HepG2 (cell line): ENCODE results near the gene IGFBP6. TPM values are rescaled to one million over a fixed set of nuclear protein-coding genes. Genes with fewer than 3 reads are reported as not detected.
A peak's percentile ranks its signal among the peaks of the same experiment; 100 is the strongest.

ENCODE experiments used
- BRCA1 ChIP-seq: sonication (generic); formaldehyde crosslinking; IDR thresholded peaks from 2 replicates; pipeline ENCODE4 v1.4.0; 2020; ENCODE audit warnings: missing genetic modification reagents
- CCDC6 ChIP-seq: sonication (generic); formaldehyde crosslinking; IDR thresholded peaks from 2 replicates; pipeline ENCODE4 v1.8.1; 2022; ENCODE audit warnings: mild to moderate bottlenecking, missing genetic modification reagents, moderate library complexity
- KDM5A ChIP-seq: fragments of 200-600 bp; sonication (generic); IDR thresholded peaks from 2 replicates; pipeline ENCODE4 v1.7.0; 2018; ENCODE audit warnings: antibody characterized with exemption, mild to moderate bottlenecking, low read length, borderline replicate concordance
- POLR2AphosphoS5 ChIP-seq: IDR thresholded peaks from 2 replicates; pipeline ENCODE4 v1.6.1; 2012; ENCODE audit warnings: low read depth, low read length
- TOPORS ChIP-seq: sonication (generic); formaldehyde crosslinking; IDR thresholded peaks from 2 replicates; pipeline ENCODE4 v1.8.0; 2023; ENCODE audit warnings: mild to moderate bottlenecking, missing genetic modification reagents
- ZNF10 ChIP-seq: sonication (generic); formaldehyde crosslinking; IDR thresholded peaks from 2 replicates; pipeline ENCODE4 v1.4.0; 2020; ENCODE audit warnings: mild to moderate bottlenecking, low read depth, missing genetic modification reagents, borderline replicate concordance
- ZNF530 ChIP-seq: sonication (generic); formaldehyde crosslinking; IDR thresholded peaks from 2 replicates; pipeline ENCODE4 v1.5.0; 2020; ENCODE audit warnings: low read depth, mild to moderate bottlenecking, missing genetic modification reagents
- ZNF883 ChIP-seq: sonication (generic); formaldehyde crosslinking; IDR thresholded peaks from 2 replicates; pipeline ENCODE4 v1.5.1; 2020; ENCODE audit warnings: mild to moderate bottlenecking, missing genetic modification reagents; ENCODE audit errors: not compliant biosample characterization
- polyA plus RNA-seq, 8 experiments: library from polyadenylated mRNA; depleted of rRNA in 3 of 8; stranded (reverse) in 7 of 8; unstranded in 1 of 8; fragments of >200 nt; fragmentation: Illumina TruSeq in 4 of 8; extraction: Trizol in 4 of 8; gene quantifications; 2 replicates each; pipeline versions ENCODE4 v1.2.1 to v1.2.3, GENCODE V29; 2011 to 2016; ENCODE audit warnings: low read depth in 4 of 8, missing spikeins in 1 of 8, mixed read lengths in 1 of 8; ENCODE audit not compliant: insufficient read depth in 1 of 8
- total RNA-seq, 5 experiments: library from RNA; depleted of rRNA; stranded (reverse); fragments of >200 nt; fragmentation: Illumina TruSeq; extraction: Trizol; gene quantifications; 2 replicates each; pipeline ENCODE4 v1.2.3, GENCODE V29; 2016; ENCODE audit warnings: low read depth in 1 of 5
- TF ChIP-seq, protein P1 (sequence below): sonication (generic); formaldehyde crosslinking; IDR thresholded peaks from 2 replicates; pipeline ENCODE4 v1.4.0; 2020; ENCODE audit warnings: missing genetic modification reagents, borderline replicate concordance
- TF ChIP-seq, protein P2 (sequence below): IDR thresholded peaks from 2 replicates; pipeline ENCODE4 v1.6.1; 2016
- TF ChIP-seq, protein P3 (sequence below): IDR thresholded peaks from 2 replicates; pipeline ENCODE4 v1.6.1; 2018; ENCODE audit warnings: missing genetic modification reagents, mild to moderate bottlenecking, missing compliant biosample characterization
- TF ChIP-seq, protein P4 (sequence below): sonication (generic); formaldehyde crosslinking; IDR thresholded peaks from 2 replicates; pipeline ENCODE4 v1.4.0; 2020; ENCODE audit warnings: missing genetic modification reagents
- TF ChIP-seq, protein P5 (sequence below): sonication (generic); formaldehyde crosslinking; IDR thresholded peaks from 2 replicates; pipeline ENCODE4 v1.5.0; 2020; ENCODE audit warnings: missing genetic modification reagents
- TF ChIP-seq, protein P6 (sequence below): sonication (generic); formaldehyde crosslinking; conservative IDR thresholded peaks from 2 replicates; pipeline ENCODE4 v1.4.0; 2020; ENCODE audit warnings: mild to moderate bottlenecking, missing genetic modification reagents, moderate library complexity

Gene IGFBP6
- total and polyA plus RNA-seq, 2 of the 13 experiments (the other 11 are each of a cell fraction or from before 2014, with no cell fraction given) = 3.9 to 25.2 TPM

DNA sequence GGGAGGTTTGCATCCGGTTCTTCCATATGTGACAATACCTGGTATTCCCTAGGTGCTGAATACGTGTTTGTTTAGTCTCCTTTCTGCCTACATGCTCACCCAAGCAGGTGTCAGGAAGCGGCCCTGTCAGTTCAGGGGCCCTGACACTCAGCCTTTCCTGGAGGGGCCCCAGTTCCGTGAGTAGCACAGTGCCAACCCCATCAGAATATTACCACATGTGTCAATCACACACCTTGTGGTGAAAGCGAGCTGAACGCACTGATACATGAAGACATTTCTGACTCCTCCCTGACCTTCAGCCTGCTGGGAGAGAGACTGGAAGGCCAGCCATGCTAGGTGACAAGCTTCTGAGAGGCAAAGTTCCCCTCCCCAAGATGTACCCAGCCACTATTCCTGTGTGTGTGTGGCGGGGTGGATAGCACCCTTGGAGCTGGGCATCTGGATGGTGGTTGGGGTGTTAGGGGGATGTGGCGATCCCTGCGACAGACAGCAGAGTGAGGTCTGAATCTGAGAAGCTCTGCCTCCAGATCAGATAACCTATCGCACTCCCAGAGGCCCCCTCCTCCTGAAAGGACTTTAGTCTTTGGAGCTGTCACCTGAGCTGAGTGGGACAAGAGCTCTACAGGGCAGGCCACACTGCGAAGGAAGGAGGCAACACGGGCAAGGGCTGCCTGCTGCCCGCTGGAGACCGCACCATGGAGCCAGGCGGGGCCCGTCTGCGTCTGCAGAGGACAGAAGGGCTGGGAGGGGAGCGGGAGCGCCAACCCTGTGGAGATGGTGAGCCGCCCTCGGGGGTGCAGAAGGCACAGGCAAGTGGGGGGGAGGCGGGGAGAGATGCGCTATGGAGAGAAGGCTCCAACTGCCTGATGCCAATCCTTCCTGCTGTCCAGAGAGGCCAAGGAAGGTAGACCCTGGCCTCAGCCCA lies 5.7 kb downstream of the IGFBP6 start, which contains the start of gene SOAT2 (continued):
- TF ChIP-seq, protein P1, sequence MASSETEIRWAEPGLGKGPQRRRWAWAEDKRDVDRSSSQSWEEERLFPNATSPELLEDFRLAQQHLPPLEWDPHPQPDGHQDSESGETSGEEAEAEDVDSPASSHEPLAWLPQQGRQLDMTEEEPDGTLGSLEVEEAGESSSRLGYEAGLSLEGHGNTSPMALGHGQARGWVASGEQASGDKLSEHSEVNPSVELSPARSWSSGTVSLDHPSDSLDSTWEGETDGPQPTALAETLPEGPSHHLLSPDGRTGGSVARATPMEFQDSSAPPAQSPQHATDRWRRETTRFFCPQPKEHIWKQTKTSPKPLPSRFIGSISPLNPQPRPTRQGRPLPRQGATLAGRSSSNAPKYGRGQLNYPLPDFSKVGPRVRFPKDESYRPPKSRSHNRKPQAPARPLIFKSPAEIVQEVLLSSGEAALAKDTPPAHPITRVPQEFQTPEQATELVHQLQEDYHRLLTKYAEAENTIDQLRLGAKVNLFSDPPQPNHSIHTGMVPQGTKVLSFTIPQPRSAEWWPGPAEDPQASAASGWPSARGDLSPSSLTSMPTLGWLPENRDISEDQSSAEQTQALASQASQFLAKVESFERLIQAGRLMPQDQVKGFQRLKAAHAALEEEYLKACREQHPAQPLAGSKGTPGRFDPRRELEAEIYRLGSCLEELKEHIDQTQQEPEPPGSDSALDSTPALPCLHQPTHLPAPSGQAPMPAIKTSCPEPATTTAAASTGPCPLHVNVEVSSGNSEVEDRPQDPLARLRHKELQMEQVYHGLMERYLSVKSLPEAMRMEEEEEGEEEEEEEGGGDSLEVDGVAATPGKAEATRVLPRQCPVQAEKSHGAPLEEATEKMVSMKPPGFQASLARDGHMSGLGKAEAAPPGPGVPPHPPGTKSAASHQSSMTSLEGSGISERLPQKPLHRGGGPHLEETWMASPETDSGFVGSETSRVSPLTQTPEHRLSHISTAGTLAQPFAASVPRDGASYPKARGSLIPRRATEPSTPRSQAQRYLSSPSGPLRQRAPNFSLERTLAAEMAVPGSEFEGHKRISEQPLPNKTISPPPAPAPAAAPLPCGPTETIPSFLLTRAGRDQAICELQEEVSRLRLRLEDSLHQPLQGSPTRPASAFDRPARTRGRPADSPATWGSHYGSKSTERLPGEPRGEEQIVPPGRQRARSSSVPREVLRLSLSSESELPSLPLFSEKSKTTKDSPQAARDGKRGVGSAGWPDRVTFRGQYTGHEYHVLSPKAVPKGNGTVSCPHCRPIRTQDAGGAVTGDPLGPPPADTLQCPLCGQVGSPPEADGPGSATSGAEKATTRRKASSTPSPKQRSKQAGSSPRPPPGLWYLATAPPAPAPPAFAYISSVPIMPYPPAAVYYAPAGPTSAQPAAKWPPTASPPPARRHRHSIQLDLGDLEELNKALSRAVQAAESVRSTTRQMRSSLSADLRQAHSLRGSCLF (CRISPR knock-in tag) = no peak
- TF ChIP-seq ZNF883 (CRISPR knock-in tag) (peak; percentile 25), CCDC6 (no peak), BRCA1 (CRISPR knock-in tag) (no peak), ZNF530 (CRISPR knock-in tag) (no peak), ZNF10 (CRISPR knock-in tag) (no peak), POLR2AphosphoS5 (peak; percentile 52), KDM5A (no peak), TOPORS (no peak; the same call in 1 of the 2 replicates)
- TF ChIP-seq, protein P2, sequence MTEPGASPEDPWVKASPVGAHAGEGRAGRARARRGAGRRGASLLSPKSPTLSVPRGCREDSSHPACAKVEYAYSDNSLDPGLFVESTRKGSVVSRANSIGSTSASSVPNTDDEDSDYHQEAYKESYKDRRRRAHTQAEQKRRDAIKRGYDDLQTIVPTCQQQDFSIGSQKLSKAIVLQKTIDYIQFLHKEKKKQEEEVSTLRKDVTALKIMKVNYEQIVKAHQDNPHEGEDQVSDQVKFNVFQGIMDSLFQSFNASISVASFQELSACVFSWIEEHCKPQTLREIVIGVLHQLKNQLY (CRISPR knock-in tag) = 0 out of 2 replicates have a peak, but pooled peaks have one; percentile 35
- TF ChIP-seq, protein P3, sequence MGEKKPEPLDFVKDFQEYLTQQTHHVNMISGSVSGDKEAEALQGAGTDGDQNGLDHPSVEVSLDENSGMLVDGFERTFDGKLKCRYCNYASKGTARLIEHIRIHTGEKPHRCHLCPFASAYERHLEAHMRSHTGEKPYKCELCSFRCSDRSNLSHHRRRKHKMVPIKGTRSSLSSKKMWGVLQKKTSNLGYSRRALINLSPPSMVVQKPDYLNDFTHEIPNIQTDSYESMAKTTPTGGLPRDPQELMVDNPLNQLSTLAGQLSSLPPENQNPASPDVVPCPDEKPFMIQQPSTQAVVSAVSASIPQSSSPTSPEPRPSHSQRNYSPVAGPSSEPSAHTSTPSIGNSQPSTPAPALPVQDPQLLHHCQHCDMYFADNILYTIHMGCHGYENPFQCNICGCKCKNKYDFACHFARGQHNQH (CRISPR knock-in tag) = no peak
- TF ChIP-seq, protein P4, sequence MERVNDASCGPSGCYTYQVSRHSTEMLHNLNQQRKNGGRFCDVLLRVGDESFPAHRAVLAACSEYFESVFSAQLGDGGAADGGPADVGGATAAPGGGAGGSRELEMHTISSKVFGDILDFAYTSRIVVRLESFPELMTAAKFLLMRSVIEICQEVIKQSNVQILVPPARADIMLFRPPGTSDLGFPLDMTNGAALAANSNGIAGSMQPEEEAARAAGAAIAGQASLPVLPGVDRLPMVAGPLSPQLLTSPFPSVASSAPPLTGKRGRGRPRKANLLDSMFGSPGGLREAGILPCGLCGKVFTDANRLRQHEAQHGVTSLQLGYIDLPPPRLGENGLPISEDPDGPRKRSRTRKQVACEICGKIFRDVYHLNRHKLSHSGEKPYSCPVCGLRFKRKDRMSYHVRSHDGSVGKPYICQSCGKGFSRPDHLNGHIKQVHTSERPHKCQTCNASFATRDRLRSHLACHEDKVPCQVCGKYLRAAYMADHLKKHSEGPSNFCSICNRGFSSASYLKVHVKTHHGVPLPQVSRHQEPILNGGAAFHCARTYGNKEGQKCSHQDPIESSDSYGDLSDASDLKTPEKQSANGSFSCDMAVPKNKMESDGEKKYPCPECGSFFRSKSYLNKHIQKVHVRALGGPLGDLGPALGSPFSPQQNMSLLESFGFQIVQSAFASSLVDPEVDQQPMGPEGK (CRISPR knock-in tag) = peak; percentile 86
- TF ChIP-seq, protein P5, sequence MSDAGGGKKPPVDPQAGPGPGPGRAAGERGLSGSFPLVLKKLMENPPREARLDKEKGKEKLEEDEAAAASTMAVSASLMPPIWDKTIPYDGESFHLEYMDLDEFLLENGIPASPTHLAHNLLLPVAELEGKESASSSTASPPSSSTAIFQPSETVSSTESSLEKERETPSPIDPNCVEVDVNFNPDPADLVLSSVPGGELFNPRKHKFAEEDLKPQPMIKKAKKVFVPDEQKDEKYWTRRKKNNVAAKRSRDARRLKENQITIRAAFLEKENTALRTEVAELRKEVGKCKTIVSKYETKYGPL = no peak
- TF ChIP-seq, protein P6, sequence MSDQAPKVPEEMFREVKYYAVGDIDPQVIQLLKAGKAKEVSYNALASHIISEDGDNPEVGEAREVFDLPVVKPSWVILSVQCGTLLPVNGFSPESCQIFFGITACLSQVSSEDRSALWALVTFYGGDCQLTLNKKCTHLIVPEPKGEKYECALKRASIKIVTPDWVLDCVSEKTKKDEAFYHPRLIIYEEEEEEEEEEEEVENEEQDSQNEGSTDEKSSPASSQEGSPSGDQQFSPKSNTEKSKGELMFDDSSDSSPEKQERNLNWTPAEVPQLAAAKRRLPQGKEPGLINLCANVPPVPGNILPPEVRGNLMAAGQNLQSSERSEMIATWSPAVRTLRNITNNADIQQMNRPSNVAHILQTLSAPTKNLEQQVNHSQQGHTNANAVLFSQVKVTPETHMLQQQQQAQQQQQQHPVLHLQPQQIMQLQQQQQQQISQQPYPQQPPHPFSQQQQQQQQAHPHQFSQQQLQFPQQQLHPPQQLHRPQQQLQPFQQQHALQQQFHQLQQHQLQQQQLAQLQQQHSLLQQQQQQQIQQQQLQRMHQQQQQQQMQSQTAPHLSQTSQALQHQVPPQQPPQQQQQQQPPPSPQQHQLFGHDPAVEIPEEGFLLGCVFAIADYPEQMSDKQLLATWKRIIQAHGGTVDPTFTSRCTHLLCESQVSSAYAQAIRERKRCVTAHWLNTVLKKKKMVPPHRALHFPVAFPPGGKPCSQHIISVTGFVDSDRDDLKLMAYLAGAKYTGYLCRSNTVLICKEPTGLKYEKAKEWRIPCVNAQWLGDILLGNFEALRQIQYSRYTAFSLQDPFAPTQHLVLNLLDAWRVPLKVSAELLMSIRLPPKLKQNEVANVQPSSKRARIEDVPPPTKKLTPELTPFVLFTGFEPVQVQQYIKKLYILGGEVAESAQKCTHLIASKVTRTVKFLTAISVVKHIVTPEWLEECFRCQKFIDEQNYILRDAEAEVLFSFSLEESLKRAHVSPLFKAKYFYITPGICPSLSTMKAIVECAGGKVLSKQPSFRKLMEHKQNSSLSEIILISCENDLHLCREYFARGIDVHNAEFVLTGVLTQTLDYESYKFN (CRISPR knock-in tag) = no peak; the same call in 1 of the 2 replicates
